DMS153 treated with DMSO at 0.1 percent for 48 hours (cell line): ENCODE results near the gene SKIDA1.
A peak's percentile ranks its signal among the peaks of the same experiment; 100 is the strongest.

Source experiments
- DNase-seq: peaks from one replicate; lab custom pipeline; 2025; ENCODE audit not compliant: unreplicated experiment; lab: John Stamatoyannopoulos, UW

The SKIDA1 gene

GRCh38 chr10:21502348-21502740 is 23.1 kb downstream of the SKIDA1 start:
- DNase-seq = no peak

GRCh38 chr10:21501731-21502347 is 23.6 kb downstream of the SKIDA1 start:
- no peak for DNase-seq

GRCh38 chr10:21501091-21501490 is 24.4 kb downstream of the SKIDA1 start:
- no peak for DNase-seq

GRCh38 chr10:21500578-21500910 is 24.9 kb downstream of the SKIDA1 start:
- no peak for DNase-seq

- no peak for DNase-seq
Measured at GRCh38 chr10:21499701-21500577, 25.5 kb downstream of the SKIDA1 start.

GRCh38 chr10:21498986-21499385 is 26.5 kb downstream of the SKIDA1 start:
- no peak for DNase-seq

GRCh38 chr10:21498377-21498776 is 27.1 kb downstream of the SKIDA1 start:
- no peak for DNase-seq

- peak; percentile 11 for DNase-seq
Measured at GRCh38 chr10:21497177-21497807, 28.2 kb downstream of the SKIDA1 start.

GRCh38 chr10:21496343-21497176 is 28.9 kb downstream of the SKIDA1 start:
- peak; percentile 1 for DNase-seq

- DNase-seq = peak; percentile 17
Measured at GRCh38 chr10:21495752-21496342, 29.6 kb downstream of the SKIDA1 start.

GRCh38 chr10:21495002-21495751 is 30.3 kb downstream of the SKIDA1 start:
- DNase-seq = no peak

GRCh38 chr10:21494191-21495001 is 31.1 kb downstream of the SKIDA1 start:
- no peak for DNase-seq

- no peak for DNase-seq
Measured at GRCh38 chr10:21493784-21494183, 31.7 kb downstream of the SKIDA1 start.

- DNase-seq = no peak
Measured at GRCh38 chr10:21492421-21492820, 33.1 kb downstream of the SKIDA1 start.

GRCh38 chr10:21490711-21491105 is 34.8 kb downstream of the SKIDA1 start:
- no peak for DNase-seq

- DNase-seq = no peak
Measured at GRCh38 chr10:21490028-21490710, 35.3 kb downstream of the SKIDA1 start.

GRCh38 chr10:21488957-21489446 is 36.5 kb downstream of the SKIDA1 start:
- no peak for DNase-seq

GRCh38 chr10:21488246-21488956 is 37.1 kb downstream of the SKIDA1 start:
- no peak for DNase-seq
